AG09319 (cell line): Measurements from ENCODE around the gene SPAG8.

Source experiments
- DNase-seq: peaks from one replicate; pipeline ENCODE4 v3.0.0-alpha.2; 2010; ENCODE audit warnings: low read depth; ENCODE audit errors: extremely low read depth
- TF ChIP-seq, protein P1 (sequence below): IDR thresholded peaks from 2 replicates; pipeline ENCODE4 v1.5.1; 2011; ENCODE audit warnings: low read depth, mild to moderate bottlenecking, inconsistent platforms, low read length, moderate library complexity

The SPAG8 gene

GRCh38 chr9:35856206-35856605 lies 44.1 kb upstream of the SPAG8 start:
- DNase-seq, result no peak
- TF ChIP-seq, protein P1, sequence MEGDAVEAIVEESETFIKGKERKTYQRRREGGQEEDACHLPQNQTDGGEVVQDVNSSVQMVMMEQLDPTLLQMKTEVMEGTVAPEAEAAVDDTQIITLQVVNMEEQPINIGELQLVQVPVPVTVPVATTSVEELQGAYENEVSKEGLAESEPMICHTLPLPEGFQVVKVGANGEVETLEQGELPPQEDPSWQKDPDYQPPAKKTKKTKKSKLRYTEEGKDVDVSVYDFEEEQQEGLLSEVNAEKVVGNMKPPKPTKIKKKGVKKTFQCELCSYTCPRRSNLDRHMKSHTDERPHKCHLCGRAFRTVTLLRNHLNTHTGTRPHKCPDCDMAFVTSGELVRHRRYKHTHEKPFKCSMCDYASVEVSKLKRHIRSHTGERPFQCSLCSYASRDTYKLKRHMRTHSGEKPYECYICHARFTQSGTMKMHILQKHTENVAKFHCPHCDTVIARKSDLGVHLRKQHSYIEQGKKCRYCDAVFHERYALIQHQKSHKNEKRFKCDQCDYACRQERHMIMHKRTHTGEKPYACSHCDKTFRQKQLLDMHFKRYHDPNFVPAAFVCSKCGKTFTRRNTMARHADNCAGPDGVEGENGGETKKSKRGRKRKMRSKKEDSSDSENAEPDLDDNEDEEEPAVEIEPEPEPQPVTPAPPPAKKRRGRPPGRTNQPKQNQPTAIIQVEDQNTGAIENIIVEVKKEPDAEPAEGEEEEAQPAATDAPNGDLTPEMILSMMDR, result no peak

GRCh38 chr9:35854091-35854762 lies 42.2 kb upstream of the SPAG8 start:
- no peak for DNase-seq
- TF ChIP-seq, protein P1, result no peak

GRCh38 chr9:35852876-35853865 lies 41.1 kb upstream of the SPAG8 start:
- DNase-seq, result no peak
- TF ChIP-seq, protein P1, result no peak

DNA sequence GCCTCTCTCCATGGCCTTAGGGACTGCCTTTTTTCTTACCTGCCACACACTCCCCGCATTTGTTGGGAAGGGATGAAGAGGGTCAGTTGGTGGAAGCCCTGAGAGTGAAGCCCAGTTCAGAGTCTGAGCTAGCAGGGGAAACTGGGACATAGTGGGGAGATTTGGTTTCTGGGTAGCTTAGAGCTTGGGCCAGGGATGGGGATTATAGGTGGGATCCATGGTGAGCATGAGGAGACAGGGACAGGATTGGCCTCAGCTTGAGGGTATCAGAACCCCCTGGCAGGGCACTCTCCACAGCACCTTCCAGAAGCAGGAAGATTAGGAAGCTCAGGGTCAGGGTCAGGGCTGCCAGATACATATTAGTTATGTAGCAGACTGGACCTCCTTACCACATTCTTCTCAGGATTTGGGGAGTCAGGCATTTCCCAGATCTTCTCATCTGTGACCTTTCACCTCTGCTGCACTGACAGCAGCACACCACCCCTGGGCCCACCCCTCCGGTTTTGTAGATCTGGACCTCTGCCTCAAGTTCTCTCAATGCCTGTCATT lies 40.3 kb upstream of the SPAG8 start:
- no peak for DNase-seq
- TF ChIP-seq, protein P1, result no peak

DNA sequence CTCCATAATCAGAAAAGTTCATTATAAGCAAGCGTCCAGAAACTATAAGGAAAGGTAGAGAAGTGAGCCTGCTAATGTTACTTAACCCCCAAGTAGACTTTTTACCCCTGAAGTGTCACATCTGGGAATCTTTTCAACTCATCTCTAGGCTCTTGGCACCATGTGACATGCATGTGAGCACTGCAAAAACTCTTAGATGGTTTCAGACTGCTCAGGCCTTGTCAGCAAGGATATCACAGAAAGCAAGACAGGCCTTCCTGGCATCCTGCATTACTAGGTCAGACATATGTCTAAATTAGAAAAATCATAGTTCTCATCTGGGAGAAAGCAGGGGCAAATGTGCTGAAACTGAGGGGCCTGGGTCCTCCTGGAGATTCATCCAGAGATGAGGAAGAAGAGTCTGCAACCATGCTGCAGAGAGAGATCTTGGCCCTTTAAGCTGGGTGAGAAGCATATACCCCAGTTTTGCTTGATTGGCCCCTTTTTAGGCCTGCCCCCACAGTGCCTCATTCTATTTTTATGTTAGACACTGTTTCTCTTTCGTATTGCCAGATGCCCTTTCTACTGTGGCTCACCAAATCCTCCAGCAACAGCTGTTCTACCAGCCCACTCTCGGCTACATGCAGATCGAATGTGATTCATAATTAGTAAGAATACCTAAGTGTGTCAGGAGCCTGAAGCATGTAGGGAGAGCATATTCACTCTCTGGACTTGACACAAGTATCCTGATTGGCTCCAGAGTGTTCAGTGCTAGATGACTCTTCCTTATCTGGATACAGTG lies 35.9 kb upstream of the SPAG8 start:
- peak; percentile 57 for DNase-seq
- TF ChIP-seq, protein P1, result no peak

- DNase-seq, result no peak
- TF ChIP-seq, protein P1, result no peak
These were observed 34.0 kb upstream of the SPAG8 start for GRCh38 chr9:35845824-35846771.
